ENCODE results near the gene VEZF1. TPM values are rescaled to one million over a fixed set of nuclear protein-coding genes. Genes with fewer than 3 reads are reported as not detected.

The VEZF1 gene
- total RNA-seq, 1 experiment from 2014 or later = 78.1 TPM

- Histone ChIP-seq H3K9me2 (replicated peaks; ENCODE audit: low read length) (no peaks in the 10 kb centered on the region), H3K4me1 (ENCODE audit: insufficient read depth, low read length) (peaks cover 13% of the 10 kb centered on the region), H3K27me3 (ENCODE audit: low read length) (no peaks in the 10 kb centered on the region), H2AFZ (ENCODE audit: low read length) (no peak overlapping the region), H3K4me3 (ENCODE audit: low read length) (no peak overlapping the region), H3K27ac (ENCODE audit: low read length) (no peak overlapping the region), H3K36me3 (ENCODE audit: low read depth, low read length) (no peaks in the 10 kb centered on the region), H3K4me2 (ENCODE audit: low read length) (no peak overlapping the region), H3K79me2 (ENCODE audit: low read length) (no peaks in the 10 kb centered on the region), H4K20me1 (ENCODE audit: low read length) (no peaks in the 10 kb centered on the region), H3K9me3 (ENCODE audit: low read length) (no peaks in the 10 kb centered on the region), H3K9ac (ENCODE audit: low read length) (no peak overlapping the region), H3F3A (ENCODE audit: low read length, unreplicated experiment) (no peaks in the 10 kb centered on the region)
- CTCF ChIA-PET = no interaction called here
- ATAC-seq (no peak), DNase-seq (no peak)
- BruUV-seq (replicated peaks) = no TSS peak
- intact Hi-C loops (cut with micrococcal nuclease) = no loop called here
- TF ChIP-seq EZH2 (IDR thresholded peaks at IDR 0.05; ENCODE audit: low read length, unreplicated experiment) = no peak
- TF ChIP-seq EZH2phosphoT487 (IDR thresholded peaks at IDR 0.05; ENCODE audit: borderline replicate concordance, low read length) = no peak
- TF ChIP-seq CTCF (conservative IDR thresholded peaks at IDR 0.05; ENCODE audit: low read depth, low read length) = no peak
- POLR2A ChIA-PET (ENCODE audit: unreplicated experiment) = no interaction called here
Observed at GRCh38 chr17:58019039-58019438, 31.0 kb upstream of the VEZF1 start.

GRCh38 chr17:58010067-58010799, 22.2 kb upstream of the VEZF1 start:
- H3F3A ChIP-seq (ENCODE audit: low read length, unreplicated experiment) = no peaks in the 10 kb centered on the region
- no peak overlapping the region for H2AFZ ChIP-seq (ENCODE audit: low read length)
- ChIA-PET CTCF (interaction anchor here (0.6 kb wide), 1 partner anchor 10 kb away, joined by 5 read pairs; no protein-coding TSS in a partner anchor), POLR2A (ENCODE audit: unreplicated experiment) (interaction anchor here (0.5 kb wide), 1 partner anchor 38 kb away, joined by 8 read pairs; no protein-coding TSS in a partner anchor)
- H3K79me2 ChIP-seq (ENCODE audit: low read length) = peaks cover 25% of the 10 kb centered on the region
- no peak overlapping the region for H3K4me3 ChIP-seq (ENCODE audit: low read length)
- no peak overlapping the region for H3K4me2 ChIP-seq (ENCODE audit: low read length)
- intact Hi-C loops (cut with micrococcal nuclease) = no loop called here
- H3K27me3 ChIP-seq (ENCODE audit: low read length) = no peaks in the 10 kb centered on the region
- BruUV-seq (replicated peaks) = no TSS peak
- H3K36me3 ChIP-seq (ENCODE audit: low read depth, low read length) = peaks cover 12% of the 10 kb centered on the region
- peaks cover 11% of the 10 kb centered on the region for H4K20me1 ChIP-seq (ENCODE audit: low read length)
- no peaks in the 10 kb centered on the region for H3K9me2 ChIP-seq (replicated peaks; ENCODE audit: low read length)
- H3K27ac ChIP-seq (ENCODE audit: low read length) = no peak overlapping the region
- ATAC-seq (no peak), DNase-seq (no peak)
- H3K4me1 ChIP-seq (ENCODE audit: insufficient read depth, low read length) = no peaks in the 10 kb centered on the region; the same call in 1 of the 2 replicates
- H3K9me3 ChIP-seq (ENCODE audit: low read length) = no peaks in the 10 kb centered on the region
- H3K9ac ChIP-seq (ENCODE audit: low read length) = no peak overlapping the region
- TF ChIP-seq EZH2phosphoT487 (IDR thresholded peaks at IDR 0.05; ENCODE audit: borderline replicate concordance, low read length) (no peak), CTCF (conservative IDR thresholded peaks at IDR 0.05; ENCODE audit: low read depth, low read length) (no peak), EZH2 (IDR thresholded peaks at IDR 0.05; ENCODE audit: low read length, unreplicated experiment) (no peak)
